ENCODE results near the gene LSP1.

GRCh38 chr11:1826552-1827094 is 26.3 kb upstream of the LSP1 start:
- peak; percentile 43 for TF ChIP-seq CTCF (IDR thresholded peaks at IDR 0.05; ENCODE audit: low read depth, low read length)
- TF ChIP-seq MYC (IDR thresholded peaks at IDR 0.05; ENCODE audit: low read depth, low read length), result no peak
- no peak for TF ChIP-seq MAX (IDR thresholded peaks at IDR 0.05; ENCODE audit: low read depth, low read length)

Data from NB4 (cell line).